ENCODE data around the gene GLCCI1.
A peak's percentile ranks its signal among the peaks of the same experiment; 100 is the strongest.

GLCCI1 gene

GRCh38 chr7:8105449-8106095, 137.0 kb downstream of the GLCCI1 start:
- no peak for DNase-seq

GRCh38 chr7:8109196-8110022, 140.8 kb downstream of the GLCCI1 start:
- DNase-seq: no peak

GRCh38 chr7:8111282-8111960, 142.8 kb downstream of the GLCCI1 start:
- DNase-seq: no peak

GRCh38 chr7:8112685-8113084, 144.1 kb downstream of the GLCCI1 start:
- no peak for DNase-seq

- no peak for DNase-seq
Observed at GRCh38 chr7:8113184-8113583, 144.6 kb downstream of the GLCCI1 start.

GRCh38 chr7:8114175-8114574, 145.6 kb downstream of the GLCCI1 start:
- no peak for DNase-seq

- no peak for DNase-seq
Observed at GRCh38 chr7:8115547-8116402, 147.2 kb downstream of the GLCCI1 start.

GRCh38 chr7:8117195-8117594, 148.6 kb downstream of the GLCCI1 start:
- no peak for DNase-seq

GRCh38 chr7:8119262-8119661, 150.7 kb downstream of the GLCCI1 start:
- DNase-seq: no peak

GRCh38 chr7:8120390-8121058, 151.9 kb downstream of the GLCCI1 start:
- DNase-seq: no peak

- no peak for DNase-seq
Observed at GRCh38 chr7:8121243-8121642, 152.6 kb downstream of the GLCCI1 start.

GRCh38 chr7:8125680-8126444, 157.3 kb downstream of the GLCCI1 start:
- peak; percentile 84 for DNase-seq

GRCh38 chr7:8126601-8127167, 158.1 kb downstream of the GLCCI1 start:
- no peak for DNase-seq

GRCh38 chr7:8128449-8129317, 160.1 kb downstream of the GLCCI1 start:
- DNase-seq: peak; percentile 50

- DNase-seq: peak; percentile 61
Observed at GRCh38 chr7:8129318-8129659, 160.7 kb downstream of the GLCCI1 start.

GRCh38 chr7:8130663-8131062, 162.1 kb downstream of the GLCCI1 start:
- no peak for DNase-seq

- peak; percentile 76 for DNase-seq
Observed at GRCh38 chr7:8131694-8132605, 163.4 kb downstream of the GLCCI1 start.

GRCh38 chr7:8133188-8133848, 164.7 kb downstream of the GLCCI1 start:
- DNase-seq: no peak

All from CD4-positive, alpha-beta T cell treated with Interleukin-12 subunit alpha and Interleukin-12 subunit beta, for 1 hour (primary cell).